ENCODE measurements around the gene STX2. TPM values are rescaled to one million over a fixed set of nuclear protein-coding genes. Genes with fewer than 3 reads are reported as not detected.

The STX2 gene
- total and polyA plus RNA-seq, 10 of the 15 experiments (the other 5 are each of a cell fraction or from before 2014, with no cell fraction given): 6.0 to 22.2 (median 10.0) TPM

- ChIA-PET CTCF (interaction anchor here (0.9 kb wide), 1 partner anchor 318 kb away, joined by 3 read pairs; no protein-coding TSS in a partner anchor), POLR2A (interaction anchor here (0.7 to 3.1 kb wide), 2 partner anchors 12 to 17 kb away, joined by 3 to 24 read pairs; no protein-coding TSS in a partner anchor), RAD21 (ENCODE audit: unreplicated experiment) (interaction anchor here (0.6 kb wide), 1 partner anchor 29 kb away, joined by 3 read pairs; no protein-coding TSS in a partner anchor), SMC1A (ENCODE audit: uncharacterized antibody, unreplicated experiment) (interaction anchor here (1.9 kb wide), 1 partner anchor 18 kb away, joined by 6 read pairs; no protein-coding TSS in a partner anchor)
- intact Hi-C loops (cut with micrococcal nuclease; ENCODE audit: unreplicated experiment) (no loop called here), in situ Hi-C loops (cut with MboI) (no loop called here)
- Histone ChIP-seq H2AFZ (ENCODE audit: control insufficient read depth, low read depth, low read length) (no peak overlapping the region), H3K9ac (ENCODE audit: control insufficient read depth, insufficient read depth, low read length) (no peak overlapping the region), H3K27me3 (replicated peaks in 1 of 2; ENCODE audit: control insufficient read depth in 2 of 2, insufficient read depth in 2 of 2, low read length in 1 of 2) (no peaks in the 10 kb centered on the region), H3K9me3 (replicated peaks; ENCODE audit: control insufficient read depth, insufficient read depth, low read length) (no peaks in the 10 kb centered on the region), H4K20me1 (ENCODE audit: control insufficient read depth, insufficient read depth) (no peaks in the 10 kb centered on the region), H3K4me1 (ENCODE audit: control insufficient read depth, insufficient read depth, low read length) (peaks cover 13% of the 10 kb centered on the region), H3K27ac (ENCODE audit: control insufficient read depth, insufficient read depth) (no peak overlapping the region), H3K4me3 (no peak overlapping the region), H3K4me2 (ENCODE audit: control insufficient read depth, insufficient read depth) (no peak overlapping the region), H3K36me3 (ENCODE audit: control insufficient read depth in 2 of 2, insufficient read depth in 2 of 2, low read length in 1 of 2) (peaks cover 0 to 22% of the 10 kb centered on the region in 2 experiments; a peak in 3 of 4 replicates), H3K79me2 (ENCODE audit: control insufficient read depth, insufficient read depth, low read length) (no peaks in the 10 kb centered on the region)
- FAIRE-seq (no peak), DNase-seq (ENCODE audit: low read depth, low spot score) (no peak), ATAC-seq (no peak)
- BruUV-seq (replicated peaks): no TSS peak
- 100% methylated on average over 4 of the region's 4 CpGs for WGBS (ENCODE audit: insufficient coverage, insufficient replicate concordance, low lambda C conversion rate, missing lambda C conversion rate)
- TF ChIP-seq NKRF (conservative IDR thresholded peaks at IDR 0.05): no peak
- TF ChIP-seq TBL1XR1 (IDR thresholded peaks at IDR 0.05; ENCODE audit: low read depth, low read length): no peak
- no peak for TF ChIP-seq SIX5 (IDR thresholded peaks at IDR 0.05; ENCODE audit: low read depth, low read length, severe bottlenecking)
- no peak for TF ChIP-seq BCLAF1 (IDR thresholded peaks at IDR 0.05)
- TF ChIP-seq SMARCA5 (IDR thresholded peaks at IDR 0.05): no peak
Measured at GRCh38 chr12:130799051-130799450, 40.0 kb downstream of the STX2 start.

Measured in GM12878 (cell line).